K562 (cell line): ENCODE results near the gene ECHDC3. TPM values are rescaled to one million over a fixed set of nuclear protein-coding genes. Genes with fewer than 3 reads are reported as not detected.
A peak's percentile ranks its signal among the peaks of the same experiment; 100 is the strongest.

Source experiments
- E2F6 ChIP-seq, 2 experiments: IDR thresholded peaks; 2 replicates each; pipeline ENCODE4 v1.6.1; 2011; ENCODE audit warnings: borderline replicate concordance in 1 of 2, control low read depth in 1 of 2, low read depth in 1 of 2, low read length in 1 of 2, mild to moderate bottlenecking in 1 of 2, mixed read lengths in 1 of 2, moderate library complexity in 1 of 2; ENCODE audit not compliant: insufficient read depth in 1 of 2, insufficient read length in 1 of 2, poor library complexity in 1 of 2, severe bottlenecking in 1 of 2; ENCODE audit errors: extremely low read depth in 1 of 2
- GMEB1 ChIP-seq: fragments of 250-450 bp; sonication (Bioruptor Pico); IDR thresholded peaks from 2 replicates; pipeline ENCODE4 v1.4.0; 2020; ENCODE audit warnings: mild to moderate bottlenecking
- JUN ChIP-seq, 2 experiments: sonication (generic) in 1 of 2; formaldehyde crosslinking in 1 of 2; IDR thresholded peaks; 2 replicates each; pipeline versions ENCODE4 v1.6.1 to v1.8.0; 2012 to 2022; ENCODE audit warnings: borderline replicate concordance in 2 of 2, mild to moderate bottlenecking in 2 of 2, improper control_type of control experiment in 1 of 2, low read depth in 1 of 2, low read length in 1 of 2, missing genetic modification reagents in 1 of 2
- ZNF431 ChIP-seq: sonication (generic); formaldehyde crosslinking; IDR thresholded peaks from 2 replicates; pipeline ENCODE4 v1.8.0; 2022; ENCODE audit warnings: mild to moderate bottlenecking, missing genetic modification reagents
- polyA plus RNA-seq, 8 experiments: library from polyadenylated mRNA; depleted of rRNA in 4 of 8; stranded (reverse) in 5 of 8; unstranded in 3 of 8; fragments of >200 nt; fragmentation: Nextera tagmentation in 2 of 8; fragmentation: Illumina TruSeq in 1 of 8; extraction: Ambion mirVana in 2 of 8; extraction: Trizol in 1 of 8; gene quantifications; 2 replicates each; pipeline versions ENCODE4 v1.2.1 to v1.2.3, GENCODE V29; 2011 to 2014; ENCODE audit warnings: inconsistent platforms in 1 of 8, missing spikeins in 1 of 8
- total RNA-seq, 7 experiments: library from RNA; depleted of rRNA in 6 of 7; stranded (reverse); fragments of >200 nt in 6 of 7; fragmentation: Illumina TruSeq in 2 of 7; extraction: Trizol in 2 of 7; gene quantifications; 2 replicates each; pipeline versions ENCODE4 v1.2.1 to v1.2.3, GENCODE V29; 2011 to 2021; ENCODE audit warnings: low replicate concordance in 1 of 7
- TF ChIP-seq, protein P1 (sequence below), 2 experiments: fragments of 450-650 bp in 1 of 2; sonication (generic) in 1 of 2; formaldehyde crosslinking in 1 of 2; IDR thresholded peaks; 2 replicates each; pipeline versions ENCODE4 v1.7.1 to v1.9.0; 2016 to 2022; ENCODE audit warnings: inconsistent platforms in 1 of 2, mild to moderate bottlenecking in 1 of 2, missing genetic modification reagents in 1 of 2
- TF ChIP-seq, protein P2 (sequence below): sonication (generic); formaldehyde crosslinking; IDR thresholded peaks from 2 replicates; pipeline ENCODE4 v1.8.1; 2023; ENCODE audit warnings: missing genetic modification reagents, mild to moderate bottlenecking, borderline replicate concordance

Gene ECHDC3
- total and polyA plus RNA-seq, 9 of the 15 experiments (the other 6 are each of a cell fraction or from before 2014, with no cell fraction given): 0.53 to 21.9 (median 15.7) TPM

- TF ChIP-seq JUN (IDR thresholded peaks at IDR 0.05; ENCODE audit: borderline replicate concordance, low read depth, low read length) (no peak), JUN (CRISPR knock-in tag; IDR thresholded peaks at IDR 0.05; ENCODE audit: borderline replicate concordance) (peak; percentile 76; the same call in 1 of the 2 replicates), ZNF431 (CRISPR knock-in tag) (peak; percentile 71), E2F6 (IDR thresholded peaks at IDR 0.05; ENCODE audit: borderline replicate concordance in 1 of 2, extremely low read depth in 1 of 2, insufficient read depth in 1 of 2, insufficient read length in 1 of 2, low read depth in 1 of 2, low read length in 1 of 2, poor library complexity in 1 of 2, severe bottlenecking in 1 of 2) (peak; percentile 76 to 89), GMEB1 (CRISPR knock-in tag) (0 out of 2 replicates have a peak, but pooled peaks have one; percentile 28)
- TF ChIP-seq, protein P1, sequence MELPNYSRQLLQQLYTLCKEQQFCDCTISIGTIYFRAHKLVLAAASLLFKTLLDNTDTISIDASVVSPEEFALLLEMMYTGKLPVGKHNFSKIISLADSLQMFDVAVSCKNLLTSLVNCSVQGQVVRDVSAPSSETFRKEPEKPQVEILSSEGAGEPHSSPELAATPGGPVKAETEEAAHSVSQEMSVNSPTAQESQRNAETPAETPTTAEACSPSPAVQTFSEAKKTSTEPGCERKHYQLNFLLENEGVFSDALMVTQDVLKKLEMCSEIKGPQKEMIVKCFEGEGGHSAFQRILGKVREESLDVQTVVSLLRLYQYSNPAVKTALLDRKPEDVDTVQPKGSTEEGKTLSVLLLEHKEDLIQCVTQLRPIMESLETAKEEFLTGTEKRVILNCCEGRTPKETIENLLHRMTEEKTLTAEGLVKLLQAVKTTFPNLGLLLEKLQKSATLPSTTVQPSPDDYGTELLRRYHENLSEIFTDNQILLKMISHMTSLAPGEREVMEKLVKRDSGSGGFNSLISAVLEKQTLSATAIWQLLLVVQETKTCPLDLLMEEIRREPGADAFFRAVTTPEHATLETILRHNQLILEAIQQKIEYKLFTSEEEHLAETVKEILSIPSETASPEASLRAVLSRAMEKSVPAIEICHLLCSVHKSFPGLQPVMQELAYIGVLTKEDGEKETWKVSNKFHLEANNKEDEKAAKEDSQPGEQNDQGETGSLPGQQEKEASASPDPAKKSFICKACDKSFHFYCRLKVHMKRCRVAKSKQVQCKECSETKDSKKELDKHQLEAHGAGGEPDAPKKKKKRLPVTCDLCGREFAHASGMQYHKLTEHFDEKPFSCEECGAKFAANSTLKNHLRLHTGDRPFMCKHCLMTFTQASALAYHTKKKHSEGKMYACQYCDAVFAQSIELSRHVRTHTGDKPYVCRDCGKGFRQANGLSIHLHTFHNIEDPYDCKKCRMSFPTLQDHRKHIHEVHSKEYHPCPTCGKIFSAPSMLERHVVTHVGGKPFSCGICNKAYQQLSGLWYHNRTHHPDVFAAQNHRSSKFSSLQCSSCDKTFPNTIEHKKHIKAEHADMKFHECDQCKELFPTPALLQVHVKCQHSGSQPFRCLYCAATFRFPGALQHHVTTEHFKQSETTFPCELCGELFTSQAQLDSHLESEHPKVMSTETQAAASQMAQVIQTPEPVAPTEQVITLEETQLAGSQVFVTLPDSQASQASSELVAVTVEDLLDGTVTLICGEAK (IDR thresholded peaks at IDR 0.05): no peak
- TF ChIP-seq, protein P1 (CRISPR knock-in tag; IDR thresholded peaks at IDR 0.05): no peak
- TF ChIP-seq, protein P2, sequence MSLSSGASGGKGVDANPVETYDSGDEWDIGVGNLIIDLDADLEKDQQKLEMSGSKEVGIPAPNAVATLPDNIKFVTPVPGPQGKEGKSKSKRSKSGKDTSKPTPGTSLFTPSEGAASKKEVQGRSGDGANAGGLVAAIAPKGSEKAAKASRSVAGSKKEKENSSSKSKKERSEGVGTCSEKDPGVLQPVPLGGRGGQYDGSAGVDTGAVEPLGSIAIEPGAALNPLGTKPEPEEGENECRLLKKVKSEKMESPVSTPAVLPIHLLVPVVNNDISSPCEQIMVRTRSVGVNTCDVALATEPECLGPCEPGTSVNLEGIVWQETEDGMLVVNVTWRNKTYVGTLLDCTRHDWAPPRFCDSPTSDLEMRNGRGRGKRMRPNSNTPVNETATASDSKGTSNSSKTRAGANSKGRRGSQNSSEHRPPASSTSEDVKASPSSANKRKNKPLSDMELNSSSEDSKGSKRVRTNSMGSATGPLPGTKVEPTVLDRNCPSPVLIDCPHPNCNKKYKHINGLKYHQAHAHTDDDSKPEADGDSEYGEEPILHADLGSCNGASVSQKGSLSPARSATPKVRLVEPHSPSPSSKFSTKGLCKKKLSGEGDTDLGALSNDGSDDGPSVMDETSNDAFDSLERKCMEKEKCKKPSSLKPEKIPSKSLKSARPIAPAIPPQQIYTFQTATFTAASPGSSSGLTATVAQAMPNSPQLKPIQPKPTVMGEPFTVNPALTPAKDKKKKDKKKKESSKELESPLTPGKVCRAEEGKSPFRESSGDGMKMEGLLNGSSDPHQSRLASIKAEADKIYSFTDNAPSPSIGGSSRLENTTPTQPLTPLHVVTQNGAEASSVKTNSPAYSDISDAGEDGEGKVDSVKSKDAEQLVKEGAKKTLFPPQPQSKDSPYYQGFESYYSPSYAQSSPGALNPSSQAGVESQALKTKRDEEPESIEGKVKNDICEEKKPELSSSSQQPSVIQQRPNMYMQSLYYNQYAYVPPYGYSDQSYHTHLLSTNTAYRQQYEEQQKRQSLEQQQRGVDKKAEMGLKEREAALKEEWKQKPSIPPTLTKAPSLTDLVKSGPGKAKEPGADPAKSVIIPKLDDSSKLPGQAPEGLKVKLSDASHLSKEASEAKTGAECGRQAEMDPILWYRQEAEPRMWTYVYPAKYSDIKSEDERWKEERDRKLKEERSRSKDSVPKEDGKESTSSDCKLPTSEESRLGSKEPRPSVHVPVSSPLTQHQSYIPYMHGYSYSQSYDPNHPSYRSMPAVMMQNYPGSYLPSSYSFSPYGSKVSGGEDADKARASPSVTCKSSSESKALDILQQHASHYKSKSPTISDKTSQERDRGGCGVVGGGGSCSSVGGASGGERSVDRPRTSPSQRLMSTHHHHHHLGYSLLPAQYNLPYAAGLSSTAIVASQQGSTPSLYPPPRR: 0 out of 2 replicates have a peak, but pooled peaks have one; percentile 54
Observed at GRCh38 chr10:11742009-11742778, at the start of gene ECHDC3 (continued).
